ENCODE results near the gene NUDCD3. TPM values are rescaled to one million over a fixed set of nuclear protein-coding genes. Genes with fewer than 3 reads are reported as not detected.
"Not testable (repeated sequence)": the region's sequence is repeated elsewhere in the genome, so short reads cannot be mapped to it uniquely, and the experiment has no call there.

The NUDCD3 gene
- total RNA-seq, 1 donor from 2014 or later: 86.8 TPM

GRCh38 chr7:44431091-44431608 lies 59.3 kb downstream of the NUDCD3 start:
- TF ChIP-seq EZH2 (IDR thresholded peaks at IDR 0.05; ENCODE audit: insufficient read depth, low read length) (no peak), CTCF (IDR thresholded peaks at IDR 0.05; ENCODE audit: insufficient read depth, low read depth, low read length) (no peak)
- H3K36me3 ChIP-seq (ENCODE audit: insufficient read depth, low read length): peaks cover 3% of the 10 kb centered on the region
- Mint-ChIP-seq H3K36me3 (ENCODE audit: low read depth, unreplicated experiment) (peaks cover 14% of the 10 kb centered on the region), H3K27ac (ENCODE audit: unreplicated experiment) (no peak overlapping the region), H3K4me1 (ENCODE audit: low read depth, unreplicated experiment) (peaks cover 11% of the 10 kb centered on the region), H3K27me3 (ENCODE audit: low read depth, unreplicated experiment) (no peaks in the 10 kb centered on the region), H3K4me3 (ENCODE audit: unreplicated experiment) (no peak overlapping the region), H3K9me3 (ENCODE audit: unreplicated experiment) (no peaks in the 10 kb centered on the region)
- no peak overlapping the region for H3K4me3 ChIP-seq (ENCODE audit: insufficient read depth, low read depth, low read length)
- H2AFZ ChIP-seq (ENCODE audit: low read depth, low read length): no peak overlapping the region
- H3K4me2 ChIP-seq (ENCODE audit: low read length): no peak overlapping the region
- H3K9ac ChIP-seq (ENCODE audit: low read length): no peak overlapping the region
- H4K20me1 ChIP-seq (ENCODE audit: insufficient read depth, low read length): peaks cover 83% of the 10 kb centered on the region
- FAIRE-seq (no peak), DNase-seq (ENCODE audit: low read depth) (no peak)
- H3K79me2 ChIP-seq (ENCODE audit: insufficient read depth, low read length): peaks cover 79% of the 10 kb centered on the region
- H3K27ac ChIP-seq (ENCODE audit: low read depth, low read length): no peak overlapping the region
- no peaks in the 10 kb centered on the region for H3K9me3 ChIP-seq (ENCODE audit: insufficient read depth, low read depth, low read length)
- no peaks in the 10 kb centered on the region for H3K4me1 ChIP-seq (ENCODE audit: insufficient read depth, low read length)
- no peaks in the 10 kb centered on the region for H3K27me3 ChIP-seq (ENCODE audit: insufficient read depth, low read length)

- Histone ChIP-seq H2AFZ (ENCODE audit: low read depth, low read length) (no peak overlapping the region), H3K79me2 (ENCODE audit: insufficient read depth, low read length) (peaks cover 68% of the 10 kb centered on the region), H3K4me3 (ENCODE audit: insufficient read depth, low read depth, low read length) (no peak overlapping the region), H3K9ac (ENCODE audit: low read length) (no peak overlapping the region), H4K20me1 (ENCODE audit: insufficient read depth, low read length) (peaks cover 82% of the 10 kb centered on the region), H3K4me2 (ENCODE audit: low read length) (no peak overlapping the region), H3K9me3 (ENCODE audit: insufficient read depth, low read depth, low read length) (no peaks in the 10 kb centered on the region), H3K36me3 (ENCODE audit: insufficient read depth, low read length) (peaks cover 7% of the 10 kb centered on the region), H3K4me1 (ENCODE audit: insufficient read depth, low read length) (no peaks in the 10 kb centered on the region), H3K27me3 (ENCODE audit: insufficient read depth, low read length) (no peaks in the 10 kb centered on the region), H3K27ac (ENCODE audit: low read depth, low read length) (no peak overlapping the region)
- Mint-ChIP-seq H3K36me3 (ENCODE audit: low read depth, unreplicated experiment) (peaks cover 20% of the 10 kb centered on the region), H3K27ac (ENCODE audit: unreplicated experiment) (no peak overlapping the region), H3K4me3 (ENCODE audit: unreplicated experiment) (no peak overlapping the region), H3K27me3 (ENCODE audit: low read depth, unreplicated experiment) (no peaks in the 10 kb centered on the region), H3K4me1 (ENCODE audit: low read depth, unreplicated experiment) (peaks cover 11% of the 10 kb centered on the region), H3K9me3 (ENCODE audit: unreplicated experiment) (no peaks in the 10 kb centered on the region)
- FAIRE-seq (no peak), DNase-seq (ENCODE audit: low read depth) (no peak)
- TF ChIP-seq EZH2 (IDR thresholded peaks at IDR 0.05; ENCODE audit: insufficient read depth, low read length) (no peak), CTCF (IDR thresholded peaks at IDR 0.05; ENCODE audit: insufficient read depth, low read depth, low read length) (no peak)
These were observed 60.4 kb downstream of the NUDCD3 start for GRCh38 chr7:44430054-44430453.

DNA sequence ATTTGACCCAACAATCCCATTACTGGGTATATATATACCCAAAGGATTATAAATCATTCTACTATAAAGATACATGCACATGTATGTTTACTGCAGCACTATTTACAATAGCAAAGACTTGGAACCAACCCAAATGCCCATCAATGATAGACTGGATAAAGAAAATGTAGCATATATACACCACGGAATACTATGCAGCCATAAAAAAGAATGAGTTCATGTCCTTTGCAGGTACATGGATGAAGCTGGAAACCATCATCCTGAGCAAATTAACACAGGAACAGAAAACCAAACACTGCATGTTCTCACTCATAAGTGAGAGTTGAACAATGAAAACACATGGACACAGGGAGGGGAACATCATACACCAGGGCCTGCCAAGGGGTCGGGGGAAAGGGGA lies 65.7 kb downstream of the NUDCD3 start:
- H3K27me3 ChIP-seq (ENCODE audit: insufficient read depth, low read length); H3K27me3 Mint-ChIP-seq (ENCODE audit: low read depth, unreplicated experiment); FAIRE-seq; H3K4me1 Mint-ChIP-seq (ENCODE audit: low read depth, unreplicated experiment); H3K9me3 Mint-ChIP-seq (ENCODE audit: unreplicated experiment); H3K4me1 ChIP-seq (ENCODE audit: insufficient read depth, low read length); H3K4me2 ChIP-seq (ENCODE audit: low read length); H3K4me3 ChIP-seq (ENCODE audit: insufficient read depth, low read depth, low read length); H3K27ac ChIP-seq (ENCODE audit: low read depth, low read length); H3K36me3 ChIP-seq (ENCODE audit: insufficient read depth, low read length); DNase-seq (ENCODE audit: low read depth); H2AFZ ChIP-seq (ENCODE audit: low read depth, low read length); H3K4me3 Mint-ChIP-seq (ENCODE audit: unreplicated experiment); H3K9ac ChIP-seq (ENCODE audit: low read length); H3K27ac Mint-ChIP-seq (ENCODE audit: unreplicated experiment); H3K9me3 ChIP-seq (ENCODE audit: insufficient read depth, low read depth, low read length): not testable (repeated sequence)
- peaks cover 27% of the 10 kb centered on the region for H3K36me3 Mint-ChIP-seq (ENCODE audit: low read depth, unreplicated experiment)
- H3K79me2 ChIP-seq (ENCODE audit: insufficient read depth, low read length): peaks cover 19% of the 10 kb centered on the region
- H4K20me1 ChIP-seq (ENCODE audit: insufficient read depth, low read length): peaks cover 37% of the 10 kb centered on the region
